ENCODE results near the gene GGA3.

DNA sequence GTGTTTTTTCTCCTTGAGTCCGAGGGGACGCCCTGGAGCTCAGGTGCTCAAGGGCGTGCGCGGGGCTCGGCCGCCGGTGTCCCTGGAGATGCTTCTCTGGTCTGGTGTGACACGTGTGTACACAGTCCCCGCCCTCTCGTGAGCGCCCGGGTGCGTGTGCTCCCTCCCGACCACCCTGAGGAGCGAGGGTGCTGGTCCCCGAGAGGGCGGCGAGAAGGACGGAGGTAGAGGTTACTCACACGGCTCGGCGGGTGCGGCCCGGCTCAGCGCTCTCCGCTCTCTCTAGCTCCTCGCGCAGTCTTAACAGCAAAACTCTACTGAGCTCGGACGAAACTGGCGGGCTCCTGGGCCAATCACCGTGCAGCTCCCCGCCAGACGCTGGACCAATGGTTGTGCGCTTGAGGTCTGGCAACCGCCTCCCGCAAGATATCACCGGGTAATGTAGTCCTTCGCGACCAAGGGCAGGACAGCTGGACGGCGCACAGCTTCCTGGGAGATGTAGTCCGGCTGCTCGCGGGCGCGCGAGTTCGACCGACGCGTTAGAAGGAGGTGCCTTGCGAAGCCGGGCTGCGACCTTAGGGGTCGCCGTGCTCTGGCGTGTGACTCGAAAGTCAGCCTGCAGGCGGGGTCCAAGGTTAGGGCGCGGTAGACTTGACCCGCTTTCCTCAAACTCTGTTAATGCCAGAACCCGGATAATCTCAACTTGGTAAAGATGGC, 27.9 kb upstream of the GGA3 start, which contains the start of gene SLC25A19:
- TF ChIP-seq, protein P1, sequence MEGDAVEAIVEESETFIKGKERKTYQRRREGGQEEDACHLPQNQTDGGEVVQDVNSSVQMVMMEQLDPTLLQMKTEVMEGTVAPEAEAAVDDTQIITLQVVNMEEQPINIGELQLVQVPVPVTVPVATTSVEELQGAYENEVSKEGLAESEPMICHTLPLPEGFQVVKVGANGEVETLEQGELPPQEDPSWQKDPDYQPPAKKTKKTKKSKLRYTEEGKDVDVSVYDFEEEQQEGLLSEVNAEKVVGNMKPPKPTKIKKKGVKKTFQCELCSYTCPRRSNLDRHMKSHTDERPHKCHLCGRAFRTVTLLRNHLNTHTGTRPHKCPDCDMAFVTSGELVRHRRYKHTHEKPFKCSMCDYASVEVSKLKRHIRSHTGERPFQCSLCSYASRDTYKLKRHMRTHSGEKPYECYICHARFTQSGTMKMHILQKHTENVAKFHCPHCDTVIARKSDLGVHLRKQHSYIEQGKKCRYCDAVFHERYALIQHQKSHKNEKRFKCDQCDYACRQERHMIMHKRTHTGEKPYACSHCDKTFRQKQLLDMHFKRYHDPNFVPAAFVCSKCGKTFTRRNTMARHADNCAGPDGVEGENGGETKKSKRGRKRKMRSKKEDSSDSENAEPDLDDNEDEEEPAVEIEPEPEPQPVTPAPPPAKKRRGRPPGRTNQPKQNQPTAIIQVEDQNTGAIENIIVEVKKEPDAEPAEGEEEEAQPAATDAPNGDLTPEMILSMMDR (IDR thresholded peaks at IDR 0.05), result peak in 5 of 6 experiments; percentile 21 to 48 (median 41)
- TF ChIP-seq POLR2AphosphoS5 (IDR thresholded peaks at IDR 0.05) (peak; percentile 87 to 92), POLR2A (IDR thresholded peaks at IDR 0.05) (peak in 3 of 4 donors; percentile 38 to 98 (median 98))
